HG02623 (cell line): Measurements from ENCODE around the gene SLC17A2.

Experiments used
- ATAC-seq: cut with Tn5 transposase; IDR thresholded peaks from one replicate; pipeline ENCODE4 v1.9.1; 2021; ENCODE audit warnings: moderate library complexity; ENCODE audit not compliant: unreplicated experiment

The SLC17A2 gene

GRCh38 chr6:25921525-25922203 lies 8.8 kb downstream of the SLC17A2 start:
- ATAC-seq: no peak

DNA sequence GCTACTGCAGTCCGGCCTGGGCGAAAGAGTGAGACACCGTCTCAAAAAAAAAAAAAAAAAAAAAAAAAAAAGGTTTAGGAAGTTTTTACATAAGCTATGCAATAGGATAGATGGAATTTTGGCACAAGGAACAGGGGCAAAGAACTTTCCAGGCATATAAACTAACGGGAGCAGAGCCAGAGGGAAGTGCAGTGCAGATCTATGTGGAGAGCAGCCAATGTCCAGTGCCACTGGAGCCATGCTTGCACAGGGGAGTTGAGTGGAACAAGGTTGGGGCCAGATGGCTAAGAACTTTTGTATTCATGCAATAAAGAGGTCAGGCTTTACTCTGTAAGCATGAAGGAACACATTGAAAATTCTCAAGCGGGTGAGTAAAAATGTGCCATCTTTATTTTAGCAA lies 10.8 kb downstream of the SLC17A2 start:
- no peak for ATAC-seq

GRCh38 chr6:25918083-25918683 lies 12.3 kb downstream of the SLC17A2 start:
- no peak for ATAC-seq

GRCh38 chr6:25916789-25917490 lies 13.6 kb downstream of the SLC17A2 start:
- no peak for ATAC-seq

DNA sequence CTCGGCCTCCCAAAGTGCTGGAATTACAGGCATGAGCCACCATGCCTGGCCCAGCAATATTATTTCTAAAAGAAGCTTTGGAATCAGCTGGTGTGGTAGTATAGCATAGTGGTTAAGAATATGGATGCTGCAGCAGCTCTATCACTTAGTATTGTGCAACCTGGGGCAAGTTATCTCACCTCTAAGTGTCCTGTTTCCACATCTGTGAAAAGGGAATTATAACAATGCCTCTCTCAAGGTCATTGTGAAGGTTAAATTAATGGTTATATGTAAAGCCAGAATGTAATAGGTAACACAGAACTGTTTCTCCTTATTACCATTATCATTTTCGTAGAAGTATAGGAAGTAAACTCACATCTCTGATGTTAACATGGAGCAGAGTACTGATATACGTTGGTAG lies 14.2 kb downstream of the SLC17A2 start:
- no peak for ATAC-seq

- no peak for ATAC-seq
Measured at GRCh38 chr6:25913741-25914140, 16.8 kb downstream of the SLC17A2 start.

DNA sequence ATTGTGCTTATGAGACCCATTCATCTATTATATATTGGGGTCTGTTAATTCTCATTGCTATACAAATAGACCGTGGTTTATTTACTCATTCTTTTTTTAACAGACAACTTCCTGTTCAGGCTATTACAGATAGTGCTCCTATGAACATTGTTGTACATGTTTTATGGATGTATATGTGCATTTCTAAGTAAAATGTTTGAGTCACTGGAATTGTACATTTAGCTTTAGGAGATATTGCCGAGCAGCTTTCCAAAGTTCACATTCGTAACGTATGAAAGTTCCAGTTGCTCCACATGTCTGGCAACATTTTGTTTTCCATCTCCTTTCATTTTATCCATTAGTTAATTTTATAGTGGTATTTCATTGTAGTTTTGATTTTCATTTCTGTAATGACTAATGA lies 19.1 kb downstream of the SLC17A2 start:
- no peak for ATAC-seq

- ATAC-seq: no peak
Measured at GRCh38 chr6:25907475-25908014, 22.9 kb downstream of the SLC17A2 start.

DNA sequence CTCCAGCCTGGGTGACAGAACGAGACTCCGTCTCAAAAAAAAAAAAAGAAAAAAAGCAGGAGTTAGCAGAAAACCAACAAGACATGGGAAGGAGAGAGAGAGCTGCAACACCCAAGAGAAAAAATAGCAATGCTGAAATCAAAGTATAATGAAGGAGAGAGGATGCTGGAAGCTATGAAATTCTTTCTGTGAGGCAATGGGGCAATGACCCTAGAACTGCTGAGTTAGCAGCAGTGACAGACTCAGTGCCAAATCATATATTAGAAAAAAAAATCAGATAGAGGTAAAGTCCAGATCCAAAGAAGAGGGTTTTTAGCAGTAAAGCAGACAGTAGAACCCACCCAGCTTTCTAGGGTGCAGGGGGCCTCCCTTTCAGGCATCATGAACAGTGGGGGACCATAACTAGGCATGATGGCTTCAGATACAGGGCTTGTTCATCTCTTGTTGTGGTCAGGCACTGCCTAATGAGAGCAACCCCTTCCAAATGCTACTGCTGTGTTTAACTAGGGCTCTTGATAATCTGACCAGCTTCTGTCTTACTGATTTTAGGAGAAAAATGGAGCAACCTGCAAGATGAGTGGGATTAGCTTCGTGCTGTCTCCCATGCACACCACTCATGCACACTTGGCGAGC lies 26.9 kb downstream of the SLC17A2 start:
- no peak for ATAC-seq

GRCh38 chr6:25902071-25902470 lies 28.4 kb downstream of the SLC17A2 start:
- ATAC-seq: no peak

DNA sequence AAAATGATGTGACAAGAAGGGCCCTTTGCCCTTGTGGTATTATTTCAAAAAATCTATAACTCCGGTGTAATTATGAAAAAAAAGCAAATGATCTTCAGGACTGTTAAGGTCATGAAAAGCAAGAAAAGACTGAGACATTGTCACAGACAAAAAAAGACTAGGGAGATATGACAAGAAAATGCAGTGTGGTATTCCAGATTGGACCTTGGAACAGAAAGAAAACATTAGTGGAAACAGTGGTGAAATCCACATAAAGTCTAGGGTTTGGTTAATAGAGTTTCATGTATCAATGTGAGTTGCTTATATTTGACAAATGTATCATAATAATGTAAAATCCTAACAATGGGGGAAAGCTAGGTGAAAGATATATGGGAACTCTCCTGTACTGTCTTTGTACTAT lies 29.6 kb downstream of the SLC17A2 start:
- no peak for ATAC-seq

DNA sequence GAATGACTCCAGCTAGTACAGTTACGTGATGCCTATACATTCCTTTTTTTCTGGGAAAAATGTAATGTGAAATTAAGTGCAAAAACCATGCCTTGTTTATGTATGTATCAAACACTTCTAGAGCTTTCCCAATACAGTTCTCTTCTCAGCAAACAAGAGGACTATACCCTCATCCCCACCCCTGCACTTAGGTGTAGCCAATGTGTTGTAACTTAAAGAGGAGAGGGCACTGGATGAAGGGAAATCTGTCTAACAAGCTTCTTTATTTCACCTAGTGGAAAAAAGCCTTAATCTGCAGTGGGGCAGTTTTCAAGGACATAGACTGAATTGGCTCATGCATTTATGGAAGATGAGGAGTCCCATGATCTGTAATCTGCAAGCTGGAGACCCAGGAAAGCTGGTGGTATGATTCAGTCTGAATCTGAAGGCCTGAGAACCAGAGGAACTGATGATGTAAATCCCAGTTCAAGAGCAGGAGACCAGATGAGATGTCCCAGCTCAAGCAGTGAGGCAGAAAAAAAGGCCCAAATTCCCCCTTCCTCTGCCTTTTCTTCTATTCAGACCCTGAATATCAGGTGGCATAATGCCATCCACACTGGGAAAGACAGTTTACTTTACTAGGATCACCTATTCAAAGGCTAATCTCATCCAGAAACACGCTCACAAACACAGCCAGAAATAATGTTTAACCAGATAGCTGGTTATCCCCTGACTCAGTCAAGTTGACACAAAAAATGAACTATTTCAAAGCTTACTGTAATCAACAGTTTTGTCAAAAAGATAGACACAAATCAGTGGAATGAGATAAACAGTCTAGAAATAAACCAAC lies 30.7 kb downstream of the SLC17A2 start:
- no peak for ATAC-seq

GRCh38 chr6:25899123-25899522 lies 31.4 kb downstream of the SLC17A2 start:
- ATAC-seq: no peak

DNA sequence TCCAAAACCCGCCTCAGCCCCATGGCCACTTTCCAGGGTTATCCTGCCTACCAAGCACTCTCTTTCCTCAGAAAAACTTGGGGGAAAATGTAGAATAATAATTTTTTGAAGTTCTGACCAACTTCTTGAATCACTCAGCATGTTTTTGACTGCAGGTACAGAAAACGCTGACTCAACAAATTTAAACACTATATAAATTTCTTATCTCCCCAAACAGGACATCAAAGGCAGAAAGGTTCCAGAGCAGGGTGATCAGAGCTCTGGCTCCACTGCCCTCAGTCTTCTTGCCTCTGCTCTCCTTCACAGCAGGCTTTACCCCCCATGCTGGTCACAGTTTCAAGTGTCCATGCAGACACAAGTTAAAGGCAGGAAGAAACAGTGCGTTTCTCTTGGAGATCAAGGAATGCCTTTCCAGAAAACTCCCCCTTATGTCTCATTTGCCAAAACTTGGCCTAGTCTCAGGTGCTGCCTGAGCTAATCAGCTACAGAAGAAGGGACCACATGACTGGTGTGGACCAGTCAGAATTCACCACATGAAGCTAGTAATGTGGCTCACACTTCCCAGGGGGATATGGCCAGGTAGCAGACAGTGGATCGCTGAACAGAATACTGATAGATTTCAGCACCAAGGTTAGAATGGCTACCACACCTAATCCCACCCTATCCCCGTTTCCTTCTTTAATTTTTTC lies 32.1 kb downstream of the SLC17A2 start:
- ATAC-seq: no peak

DNA sequence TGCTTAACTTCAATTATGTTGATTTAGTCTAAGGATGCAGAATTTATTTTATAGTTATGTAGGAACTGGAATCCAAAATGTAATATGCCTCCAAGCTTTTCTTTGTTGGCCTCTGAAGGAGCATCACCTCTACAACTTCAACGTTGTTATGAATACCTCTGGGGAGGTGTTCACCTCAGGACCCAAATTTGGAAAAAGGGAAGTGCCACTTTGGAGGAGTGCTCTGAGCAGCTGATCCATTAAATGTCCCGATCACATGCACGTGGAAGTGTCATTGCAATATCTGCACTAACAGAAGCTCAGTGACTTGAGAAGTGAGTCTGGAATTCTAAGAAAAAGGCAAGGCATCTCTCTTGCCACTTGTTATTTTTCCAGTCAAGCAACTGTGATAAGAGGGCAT lies 34.2 kb downstream of the SLC17A2 start:
- no peak for ATAC-seq

DNA sequence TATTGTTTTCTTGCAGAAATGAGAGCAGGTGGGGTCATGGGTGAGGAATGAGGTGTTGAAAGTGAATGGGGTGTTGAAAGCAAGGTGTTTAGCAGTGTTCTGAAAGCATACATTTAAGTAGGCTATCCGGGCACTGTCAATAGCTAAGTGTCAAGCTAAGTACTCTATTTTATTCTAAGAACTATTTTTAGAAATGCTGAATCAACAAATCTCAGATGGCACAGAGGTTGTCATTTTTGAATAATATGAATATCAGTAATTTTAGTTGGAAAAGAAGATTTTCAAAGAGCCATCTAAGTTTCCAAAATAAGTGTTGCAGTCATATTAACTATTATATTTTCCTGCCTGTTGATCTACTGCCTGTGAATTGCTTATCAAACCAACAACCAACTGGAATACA lies 34.7 kb downstream of the SLC17A2 start:
- ATAC-seq: no peak

DNA sequence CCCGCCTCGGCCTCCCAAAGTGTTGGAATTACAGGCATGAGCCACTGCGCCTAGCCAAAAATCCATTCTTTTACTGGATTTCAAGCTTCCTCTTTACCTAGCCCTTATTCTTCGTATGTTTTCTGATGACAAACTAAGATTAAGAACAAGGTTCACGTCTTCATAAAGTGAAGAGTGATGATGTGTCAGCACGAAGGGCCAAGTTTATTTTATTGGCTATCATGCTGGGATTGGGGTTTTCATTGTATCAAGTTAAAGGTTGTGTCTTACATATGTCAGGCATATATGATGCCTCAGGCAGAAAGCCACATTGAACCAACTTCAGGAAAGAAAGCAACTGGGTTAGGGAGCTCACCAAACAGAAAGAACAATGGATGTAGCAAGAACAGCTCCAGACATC lies 36.7 kb downstream of the SLC17A2 start:
- ATAC-seq: no peak

DNA sequence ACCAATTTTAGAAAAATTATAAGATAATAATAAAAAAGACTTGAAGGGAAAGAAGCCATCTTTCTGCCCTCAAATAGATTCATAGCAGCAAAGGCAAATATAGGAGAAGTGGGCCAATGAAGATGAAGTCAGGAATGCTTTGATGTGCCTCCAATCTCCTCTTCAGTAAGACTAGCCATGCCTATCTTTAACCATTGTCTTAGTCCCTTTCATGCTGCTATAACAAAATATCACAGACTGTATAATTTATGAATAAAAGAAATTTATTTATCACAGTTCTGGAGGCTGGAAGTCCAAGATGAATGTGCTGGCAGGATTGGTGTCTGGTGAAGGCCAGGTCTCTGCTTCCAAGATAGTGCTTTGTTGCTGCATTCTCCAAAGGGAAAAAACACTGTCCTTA lies 37.6 kb downstream of the SLC17A2 start:
- no peak for ATAC-seq

- no peak for ATAC-seq
Measured at GRCh38 chr6:25889877-25890853, 40.3 kb downstream of the SLC17A2 start.
